Endothelial cell of umbilical vein (primary cell): ENCODE results near the gene IYD. TPM values are rescaled to one million over a fixed set of nuclear protein-coding genes. Genes with fewer than 3 reads are reported as not detected.

ENCODE experiments used
- BruUV-seq: library from RNA; stranded (reverse); fragments of 400-500 nt; replicated peaks from 2 replicates; lab custom pipeline; 2021; lab: Mats Ljungman, UMichigan
- CTCF ChIA-PET: fragments of 300-600, 350-600 bp; sonication (Branson Sonifier 250); formaldehyde crosslinking; loops from one replicate; lab custom pipeline; 2021; ENCODE audit warnings: antibody characterized with exemption, inconsistent platforms; lab: Charles Lee
- POLR2A ChIA-PET: fragments of 300-600, 350-600 bp; sonication (Branson Sonifier 250); formaldehyde crosslinking; loops from one replicate; lab custom pipeline; 2021; ENCODE audit warnings: antibody characterized with exemption, inconsistent platforms; lab: Charles Lee
- DNase-seq: peaks from one replicate; pipeline ENCODE4 v3.0.0-alpha.2; 2011; ENCODE audit warnings: low read depth, low spot score
- FAIRE-seq: peaks from 2 replicates; lab custom pipeline; 2011; peaks lifted over from hg19 to GRCh38; lab: Jason Lieb, UNC
- H2AFZ ChIP-seq: 2 replicates; pipeline ENCODE4 v1.6.0; 2012; ENCODE audit warnings: low read depth, low read length, control low read depth, inconsistent platforms
- H3K27ac ChIP-seq: 2 replicates; pipeline ENCODE4 v1.5.1; 2011; ENCODE audit warnings: low read depth, mild to moderate bottlenecking, control low read depth, low read length, moderate library complexity; ENCODE audit not compliant: insufficient read depth
- H3K27me3 ChIP-seq, 2 experiments: 2 replicates each; pipeline versions ENCODE4 v1.6.0 to v1.6.1; 2011; ENCODE audit warnings: low read length in 2 of 2, mixed read lengths in 1 of 2; ENCODE audit not compliant: control insufficient read depth in 2 of 2, insufficient read depth in 2 of 2
- H3K36me3 ChIP-seq, 2 experiments: 2 replicates in 1 of 2; 3 replicates in 1 of 2; pipeline ENCODE4 v1.5.1; 2011; ENCODE audit warnings: low read length in 2 of 2, mild to moderate bottlenecking in 1 of 2, moderate library complexity in 1 of 2; ENCODE audit not compliant: control insufficient read depth in 2 of 2, insufficient read depth in 2 of 2; ENCODE audit errors: extremely low read depth in 1 of 2
- H3K4me1 ChIP-seq: 3 replicates; pipeline ENCODE4 v1.5.1; 2011; ENCODE audit warnings: mild to moderate bottlenecking, low read length; ENCODE audit not compliant: control insufficient read depth, insufficient read depth; ENCODE audit errors: extremely low read depth
- H3K4me2 ChIP-seq: 2 replicates; pipeline ENCODE4 v1.6.1; 2011; ENCODE audit warnings: low read length, control low read depth, mixed read lengths; ENCODE audit not compliant: insufficient read depth
- H3K4me3 ChIP-seq, 3 experiments: fragments of 200-600 bp in 1 of 3; sonication (generic), shearing (Covaris generic) in 1 of 3; replicated peaks in 1 of 3; 2 replicates each; pipeline ENCODE4 v1.5.1; 2011 to 2016; ENCODE audit warnings: control low read depth in 3 of 3, low read length in 3 of 3, mild to moderate bottlenecking in 2 of 3, inconsistent platforms in 1 of 3, low read depth in 1 of 3, moderate library complexity in 1 of 3; ENCODE audit not compliant: insufficient read depth in 1 of 3
- H3K79me2 ChIP-seq: 2 replicates; pipeline ENCODE4 v1.6.0; 2012; ENCODE audit warnings: low read length, inconsistent platforms; ENCODE audit not compliant: control insufficient read depth, insufficient read depth
- H3K9ac ChIP-seq: replicated peaks from 2 replicates; pipeline ENCODE3; 2011; ENCODE audit warnings: low read length, control low read depth; ENCODE audit not compliant: insufficient read depth; ENCODE audit errors: extremely low read depth
- H3K9me1 ChIP-seq: replicated peaks from 3 replicates; pipeline ENCODE4 v1.6.0; 2011; ENCODE audit warnings: mild to moderate bottlenecking, low read length; ENCODE audit not compliant: control insufficient read depth, insufficient read depth; ENCODE audit errors: extremely low read depth
- H3K9me3 ChIP-seq: replicated peaks from 2 replicates; pipeline ENCODE4 v1.5.1; 2012; ENCODE audit warnings: low read length, inconsistent platforms; ENCODE audit not compliant: control insufficient read depth, insufficient read depth
- H4K20me1 ChIP-seq: replicated peaks from 2 replicates; pipeline ENCODE3; 2011; ENCODE audit warnings: mild to moderate bottlenecking, low read length; ENCODE audit not compliant: control insufficient read depth, insufficient read depth; ENCODE audit errors: extremely low read depth
- EZH2 ChIP-seq: IDR thresholded peaks from 2 replicates; pipeline ENCODE4 v1.6.1; 2012; ENCODE audit warnings: borderline replicate concordance, low read depth, mild to moderate bottlenecking, moderate library complexity, low read length, inconsistent platforms; ENCODE audit not compliant: severe bottlenecking
- FOS ChIP-seq: IDR thresholded peaks from 2 replicates; pipeline ENCODE4 v1.6.1; 2011; ENCODE audit warnings: mild to moderate bottlenecking, low read length, moderate library complexity, borderline replicate concordance; ENCODE audit not compliant: insufficient read depth
- GATA2 ChIP-seq: IDR thresholded peaks from 2 replicates; pipeline ENCODE4 v1.7.0; 2011; ENCODE audit warnings: low read depth, mild to moderate bottlenecking, moderate library complexity, mixed read lengths, low read length; ENCODE audit not compliant: insufficient read length, insufficient read depth
- MYC ChIP-seq: IDR thresholded peaks from one replicate; pipeline ENCODE4 v1.6.1; 2011; ENCODE audit warnings: mild to moderate bottlenecking, low read depth, low read length
- POLR2A ChIP-seq: IDR thresholded peaks from 2 replicates; pipeline ENCODE4 v1.6.1; 2012; ENCODE audit warnings: low read depth, mild to moderate bottlenecking, control low read depth, low read length
- POLR2AphosphoS5 ChIP-seq: IDR thresholded peaks from 2 replicates; pipeline ENCODE4 v1.6.1; 2012; ENCODE audit warnings: low read depth, mild to moderate bottlenecking, control low read depth, low read length, moderate library complexity; ENCODE audit not compliant: insufficient read depth
- dilution Hi-C: fragments of 300-500 bp; cut with MboI; formaldehyde crosslinking; loops from one replicate; pipeline ENCODE4 v1.15.0; 2019; ENCODE audit warnings: low sequenced_read_pairs; ENCODE audit not compliant: extremely low pct_ligation_motif_present
- intact Hi-C: fragments of 100-400 bp; cut with micrococcal nuclease; formaldehyde crosslinking; loops from one replicate; pipeline ENCODE4 v1.10.0; 2022
- polyA plus RNA-seq, 4 experiments: library from polyadenylated mRNA; depleted of rRNA in 3 of 4; stranded (reverse) in 3 of 4; unstranded in 1 of 4; fragments of >200 nt; gene quantifications; 2 replicates each; pipeline versions ENCODE4 v1.2.1 to v1.2.3, GENCODE V29; 2011 to 2012; ENCODE audit warnings: missing spikeins in 1 of 4
- total RNA-seq: library from RNA; stranded (reverse); gene quantifications from 2 replicates; pipeline ENCODE4 v1.2.3, GENCODE V29; 2021
- TF ChIP-seq, protein P1 (sequence below), 2 donors: IDR thresholded peaks; 1 replicate in 1 of 2; 2 replicates in 1 of 2; pipeline ENCODE4 v1.5.1; 2011; ENCODE audit warnings: low read length in 2 of 2, mild to moderate bottlenecking in 2 of 2, moderate library complexity in 2 of 2, control low read depth in 1 of 2, inconsistent platforms in 1 of 2, low read depth in 1 of 2; ENCODE audit not compliant: insufficient read depth in 1 of 2; ENCODE audit errors: extremely low read depth in 1 of 2
- TF ChIP-seq, protein P2 (sequence below): IDR thresholded peaks from 2 replicates; pipeline ENCODE4 v1.6.1; 2011; ENCODE audit not compliant: insufficient read depth, insufficient read length

IYD gene
- total and polyA plus RNA-seq, 2 donors (not counting 3 experiments of a cell fraction or from before 2014, with no cell fraction given): not detected

DNA sequence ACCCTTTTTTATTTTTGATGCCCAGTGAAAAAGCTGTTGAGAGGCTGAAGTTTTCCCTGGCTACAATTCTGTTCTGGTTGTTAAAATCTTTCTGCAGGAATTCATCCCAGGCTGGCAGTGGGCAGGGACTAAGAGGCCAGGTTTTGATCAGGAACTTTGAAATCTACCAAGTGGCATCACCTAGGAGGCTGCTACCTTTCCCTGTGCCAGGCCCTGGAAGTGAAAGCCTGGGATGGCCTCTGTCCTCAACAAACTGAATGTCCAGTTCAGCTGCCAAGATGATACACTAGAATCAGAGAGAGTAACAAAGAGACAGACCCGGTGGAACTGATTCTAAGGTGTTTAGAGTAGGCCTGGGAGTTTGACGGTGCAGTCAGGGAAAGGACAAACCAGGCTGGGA lies 596 bp downstream of the IYD start:
- Histone ChIP-seq H3K9me1 (no peaks in the 10 kb centered on the region), H2AFZ (no peak overlapping the region), H3K4me3 (no peak overlapping the region), H3K27ac (no peak overlapping the region), H3K79me2 (no peaks in the 10 kb centered on the region), H3K27me3 (no peaks in the 10 kb centered on the region), H3K9me3 (no peaks in the 10 kb centered on the region), H3K4me2 (no peak overlapping the region), H3K9ac (no peak overlapping the region), H3K4me1 (no peaks in the 10 kb centered on the region), H4K20me1 (no peaks in the 10 kb centered on the region), H3K36me3 (no peaks in the 10 kb centered on the region)
- ChIA-PET POLR2A (no interaction called here), CTCF (interaction anchor here (1.1 kb wide), 1 partner anchor 11 kb away, joined by 3 read pairs; no protein-coding TSS in a partner anchor)
- no TSS peak for BruUV-seq
- TF ChIP-seq POLR2A (no peak), FOS (no peak), MYC (no peak), EZH2 (no peak), GATA2 (no peak), POLR2AphosphoS5 (no peak)
- TF ChIP-seq, protein P1, sequence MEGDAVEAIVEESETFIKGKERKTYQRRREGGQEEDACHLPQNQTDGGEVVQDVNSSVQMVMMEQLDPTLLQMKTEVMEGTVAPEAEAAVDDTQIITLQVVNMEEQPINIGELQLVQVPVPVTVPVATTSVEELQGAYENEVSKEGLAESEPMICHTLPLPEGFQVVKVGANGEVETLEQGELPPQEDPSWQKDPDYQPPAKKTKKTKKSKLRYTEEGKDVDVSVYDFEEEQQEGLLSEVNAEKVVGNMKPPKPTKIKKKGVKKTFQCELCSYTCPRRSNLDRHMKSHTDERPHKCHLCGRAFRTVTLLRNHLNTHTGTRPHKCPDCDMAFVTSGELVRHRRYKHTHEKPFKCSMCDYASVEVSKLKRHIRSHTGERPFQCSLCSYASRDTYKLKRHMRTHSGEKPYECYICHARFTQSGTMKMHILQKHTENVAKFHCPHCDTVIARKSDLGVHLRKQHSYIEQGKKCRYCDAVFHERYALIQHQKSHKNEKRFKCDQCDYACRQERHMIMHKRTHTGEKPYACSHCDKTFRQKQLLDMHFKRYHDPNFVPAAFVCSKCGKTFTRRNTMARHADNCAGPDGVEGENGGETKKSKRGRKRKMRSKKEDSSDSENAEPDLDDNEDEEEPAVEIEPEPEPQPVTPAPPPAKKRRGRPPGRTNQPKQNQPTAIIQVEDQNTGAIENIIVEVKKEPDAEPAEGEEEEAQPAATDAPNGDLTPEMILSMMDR (IDR thresholded peaks at IDR 0.05; ENCODE audit: extremely low read depth in 1 of 2, insufficient read depth in 1 of 2, low read depth in 1 of 2, low read length in 2 of 2): no peak
- TF ChIP-seq, protein P2, sequence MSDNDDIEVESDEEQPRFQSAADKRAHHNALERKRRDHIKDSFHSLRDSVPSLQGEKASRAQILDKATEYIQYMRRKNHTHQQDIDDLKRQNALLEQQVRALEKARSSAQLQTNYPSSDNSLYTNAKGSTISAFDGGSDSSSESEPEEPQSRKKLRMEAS: no peak
- no peak for DNase-seq
- dilution Hi-C loops (no loop called here), intact Hi-C loops (no loop called here)
- FAIRE-seq: no peak
